ENCODE measurements around the gene SLC2A10.

The SLC2A10 gene

DNA sequence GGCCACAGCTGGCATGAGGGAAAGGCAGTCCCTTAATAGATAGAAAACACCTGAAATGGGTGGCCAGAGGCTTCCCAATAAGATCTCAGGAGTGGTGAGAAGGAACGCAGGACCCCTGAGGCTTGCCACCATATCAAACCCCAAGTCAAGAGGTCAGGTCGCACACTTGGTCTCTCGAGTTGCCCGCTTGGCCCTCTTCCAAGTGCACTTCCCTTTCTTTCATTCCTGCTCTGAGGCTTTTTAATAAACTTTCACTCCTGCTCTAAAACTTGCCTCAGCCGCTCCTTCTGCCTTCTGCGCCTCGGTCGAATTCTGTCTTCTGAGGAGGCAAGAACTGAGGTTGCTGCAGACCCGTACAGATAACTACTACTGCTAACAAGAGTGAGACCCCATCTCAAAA lies 64.2 kb downstream of the SLC2A10 start:
- no peak for TF ChIP-seq MAX (IDR thresholded peaks at IDR 0.05; ENCODE audit: low read depth, low read length)
- TF ChIP-seq MYC (IDR thresholded peaks at IDR 0.05; ENCODE audit: low read depth, low read length), result no peak
- TF ChIP-seq, protein P1, sequence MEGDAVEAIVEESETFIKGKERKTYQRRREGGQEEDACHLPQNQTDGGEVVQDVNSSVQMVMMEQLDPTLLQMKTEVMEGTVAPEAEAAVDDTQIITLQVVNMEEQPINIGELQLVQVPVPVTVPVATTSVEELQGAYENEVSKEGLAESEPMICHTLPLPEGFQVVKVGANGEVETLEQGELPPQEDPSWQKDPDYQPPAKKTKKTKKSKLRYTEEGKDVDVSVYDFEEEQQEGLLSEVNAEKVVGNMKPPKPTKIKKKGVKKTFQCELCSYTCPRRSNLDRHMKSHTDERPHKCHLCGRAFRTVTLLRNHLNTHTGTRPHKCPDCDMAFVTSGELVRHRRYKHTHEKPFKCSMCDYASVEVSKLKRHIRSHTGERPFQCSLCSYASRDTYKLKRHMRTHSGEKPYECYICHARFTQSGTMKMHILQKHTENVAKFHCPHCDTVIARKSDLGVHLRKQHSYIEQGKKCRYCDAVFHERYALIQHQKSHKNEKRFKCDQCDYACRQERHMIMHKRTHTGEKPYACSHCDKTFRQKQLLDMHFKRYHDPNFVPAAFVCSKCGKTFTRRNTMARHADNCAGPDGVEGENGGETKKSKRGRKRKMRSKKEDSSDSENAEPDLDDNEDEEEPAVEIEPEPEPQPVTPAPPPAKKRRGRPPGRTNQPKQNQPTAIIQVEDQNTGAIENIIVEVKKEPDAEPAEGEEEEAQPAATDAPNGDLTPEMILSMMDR (IDR thresholded peaks at IDR 0.05; ENCODE audit: low read depth, low read length), result no peak
- no peak for TF ChIP-seq POLR2A (IDR thresholded peaks at IDR 0.05; ENCODE audit: extremely low read depth, insufficient read length)
- no peak overlapping the region for H3K4me3 ChIP-seq (ENCODE audit: low read depth, low read length)
- no peak for DNase-seq (ENCODE audit: low read depth)

DNA sequence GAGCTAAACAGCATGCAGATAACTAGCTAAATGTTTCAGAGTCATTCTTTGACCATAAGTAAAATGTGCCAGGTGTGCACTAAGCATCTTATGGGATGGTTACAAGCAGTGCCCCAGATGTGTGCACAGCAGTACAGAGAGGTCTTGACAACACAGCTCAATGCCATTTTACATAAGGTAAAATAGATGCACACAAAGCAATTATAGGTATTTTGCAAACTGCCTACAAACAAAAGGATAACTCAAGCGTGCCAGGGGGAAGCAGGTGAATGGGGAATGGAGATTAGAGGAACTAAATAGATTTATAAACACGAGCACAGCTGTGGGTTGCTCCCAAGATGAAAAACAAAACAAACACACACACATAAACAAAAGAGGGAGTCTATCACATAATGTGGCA lies 64.8 kb downstream of the SLC2A10 start:
- TF ChIP-seq MYC (IDR thresholded peaks at IDR 0.05; ENCODE audit: low read depth, low read length) (no peak), MAX (IDR thresholded peaks at IDR 0.05; ENCODE audit: low read depth, low read length) (no peak)
- DNase-seq (ENCODE audit: low read depth), result no peak
- no peak overlapping the region for H3K4me3 ChIP-seq (ENCODE audit: low read depth, low read length)

DNA sequence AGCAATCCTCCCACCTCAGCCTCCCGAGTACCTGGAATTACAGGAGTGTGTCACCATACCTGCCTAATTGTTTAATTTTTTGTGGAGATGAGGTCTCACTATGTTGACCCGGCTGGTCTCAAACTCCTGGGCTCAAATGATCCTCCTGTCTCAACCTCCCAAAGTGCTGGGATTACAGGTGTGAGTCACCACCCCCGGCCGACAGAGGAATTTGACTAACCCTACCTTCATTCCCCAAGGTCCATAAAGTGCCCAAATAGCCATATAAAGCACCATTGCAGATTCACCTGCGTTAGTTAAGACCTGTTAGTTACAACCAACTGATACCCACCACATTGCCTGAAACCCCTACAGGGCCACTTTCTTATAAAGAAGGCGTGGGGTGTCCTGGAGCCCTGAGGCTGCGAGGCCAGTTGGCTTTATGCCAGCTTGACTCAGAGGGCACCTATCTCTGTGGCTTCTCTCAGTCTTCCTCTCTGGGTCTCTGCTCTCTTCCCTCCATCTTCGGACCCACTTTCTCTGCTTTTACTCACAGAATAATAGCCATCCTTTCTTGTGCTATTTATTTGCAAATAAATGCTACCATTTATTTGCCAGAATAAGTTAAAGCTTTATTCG lies 65.6 kb downstream of the SLC2A10 start:
- TF ChIP-seq, protein P1 (IDR thresholded peaks at IDR 0.05; ENCODE audit: low read depth, low read length), result no peak
- TF ChIP-seq MYC (IDR thresholded peaks at IDR 0.05; ENCODE audit: low read depth, low read length), result no peak
- no peak for TF ChIP-seq MAX (IDR thresholded peaks at IDR 0.05; ENCODE audit: low read depth, low read length)
- TF ChIP-seq POLR2A (IDR thresholded peaks at IDR 0.05; ENCODE audit: extremely low read depth, insufficient read length), result no peak
- DNase-seq (ENCODE audit: low read depth), result no peak
- no peak overlapping the region for H3K4me3 ChIP-seq (ENCODE audit: low read depth, low read length)

DNA sequence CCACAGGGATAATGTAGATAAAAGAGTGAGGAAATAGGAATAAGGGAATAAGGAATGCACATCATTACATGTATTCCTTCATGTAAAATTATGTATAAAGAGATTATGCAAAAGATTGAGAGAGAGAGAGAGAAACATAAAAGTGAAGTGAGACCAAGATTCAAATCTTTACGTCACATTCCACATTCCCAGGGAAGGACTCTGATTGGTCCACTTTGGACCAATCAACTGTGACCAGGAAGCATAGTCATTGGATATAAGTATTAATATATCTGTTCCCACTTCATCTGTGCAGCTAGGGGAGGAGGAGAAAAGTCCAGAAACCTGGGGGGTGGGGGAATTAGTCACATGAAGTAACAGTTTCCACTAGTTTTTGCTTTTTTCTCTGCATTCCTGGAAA lies 66.4 kb downstream of the SLC2A10 start:
- no peak overlapping the region for H3K4me3 ChIP-seq (ENCODE audit: low read depth, low read length)
- DNase-seq (ENCODE audit: low read depth), result no peak
- no peak for TF ChIP-seq POLR2A (IDR thresholded peaks at IDR 0.05; ENCODE audit: extremely low read depth, insufficient read length)
- TF ChIP-seq, protein P1 (IDR thresholded peaks at IDR 0.05; ENCODE audit: low read depth, low read length), result no peak
- TF ChIP-seq MYC (IDR thresholded peaks at IDR 0.05; ENCODE audit: low read depth, low read length), result no peak
- no peak for TF ChIP-seq MAX (IDR thresholded peaks at IDR 0.05; ENCODE audit: low read depth, low read length)

DNA sequence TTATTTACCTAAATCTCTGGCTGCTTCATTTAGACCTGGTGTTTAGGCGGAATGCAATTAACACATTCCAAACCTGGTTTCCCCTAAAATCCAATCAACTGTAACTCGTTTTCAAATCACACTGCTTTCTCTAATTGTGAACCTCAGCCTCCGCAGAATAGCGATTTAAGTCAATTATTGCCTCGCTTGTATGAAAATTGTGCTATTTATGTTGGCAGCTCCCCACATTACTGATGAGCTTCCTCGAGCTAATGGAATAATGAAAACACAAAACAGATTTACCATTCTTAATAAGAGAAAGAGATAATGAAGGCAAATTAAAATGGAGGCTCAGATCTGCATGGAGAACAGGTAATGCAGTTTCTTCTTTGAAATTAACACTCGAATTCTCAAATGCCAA lies 67.9 kb downstream of the SLC2A10 start:
- no peak overlapping the region for H3K4me3 ChIP-seq (ENCODE audit: low read depth, low read length)
- DNase-seq (ENCODE audit: low read depth), result no peak
- TF ChIP-seq POLR2A (IDR thresholded peaks at IDR 0.05; ENCODE audit: extremely low read depth, insufficient read length) (no peak), MAX (IDR thresholded peaks at IDR 0.05; ENCODE audit: low read depth, low read length) (no peak), MYC (IDR thresholded peaks at IDR 0.05; ENCODE audit: low read depth, low read length) (no peak)
- TF ChIP-seq, protein P1 (IDR thresholded peaks at IDR 0.05; ENCODE audit: low read depth, low read length), result no peak

GRCh38 chr20:46779831-46780230 lies 70.4 kb downstream of the SLC2A10 start:
- TF ChIP-seq POLR2A (IDR thresholded peaks at IDR 0.05; ENCODE audit: extremely low read depth, insufficient read length), result no peak
- TF ChIP-seq, protein P1 (IDR thresholded peaks at IDR 0.05; ENCODE audit: low read depth, low read length), result no peak
- no peak for TF ChIP-seq MYC (IDR thresholded peaks at IDR 0.05; ENCODE audit: low read depth, low read length)
- no peak for TF ChIP-seq MAX (IDR thresholded peaks at IDR 0.05; ENCODE audit: low read depth, low read length)
- DNase-seq (ENCODE audit: low read depth), result no peak
- H3K4me3 ChIP-seq (ENCODE audit: low read depth, low read length), result no peak overlapping the region

Measured in NB4 (cell line).